Aorta (tissue), 5 donors: ENCODE data around the gene MPZ. TPM values are rescaled to one million over a fixed set of nuclear protein-coding genes. Genes with fewer than 3 reads are reported as not detected.

Source experiments
- ATAC-seq: fragments of 200-7000 bp; cut with Tn5 transposase; one replicate; pipeline ENCODE4 v1.9.1; 2022; ENCODE audit warnings: moderate library complexity; ENCODE audit not compliant: low FRiP score
- DNase-seq, 2 donors: peaks; one replicate each; pipeline ENCODE4 v3.0.0-alpha.2; 2020
- H3K27ac ChIP-seq, 2 donors: one replicate each; pipeline ENCODE4 v1.5.1; 2013; ENCODE audit warnings: low read length in 2 of 2, mild to moderate bottlenecking in 2 of 2, moderate library complexity in 2 of 2, control low read depth in 1 of 2, inconsistent platforms in 1 of 2, low read depth in 1 of 2
- H3K27me3 ChIP-seq, 2 donors: one replicate each; pipeline ENCODE4 v1.6.1; 2013; ENCODE audit warnings: control low read depth in 1 of 2, low read length in 1 of 2, mild to moderate bottlenecking in 1 of 2, moderate library complexity in 1 of 2; ENCODE audit not compliant: insufficient read depth in 2 of 2, control insufficient read depth in 1 of 2
- H3K36me3 ChIP-seq, 2 donors: one replicate each; pipeline ENCODE4 v1.6.1; 2013; ENCODE audit warnings: control low read depth in 1 of 2, low read length in 1 of 2, mild to moderate bottlenecking in 1 of 2; ENCODE audit not compliant: insufficient read depth in 2 of 2, control insufficient read depth in 1 of 2
- H3K4me1 ChIP-seq, 2 donors: one replicate each; pipeline ENCODE4 v1.6.1; 2013; ENCODE audit warnings: low read length in 2 of 2, control low read depth in 1 of 2, mild to moderate bottlenecking in 1 of 2, moderate library complexity in 1 of 2; ENCODE audit not compliant: insufficient read depth in 2 of 2, control insufficient read depth in 1 of 2
- H3K4me3 ChIP-seq, 2 donors: one replicate each; pipeline ENCODE4 v1.5.1; 2013; ENCODE audit warnings: low read length in 2 of 2, control low read depth in 1 of 2, mild to moderate bottlenecking in 1 of 2
- H3K9me3 ChIP-seq: one replicate; pipeline ENCODE4 v1.6.1; 2013; ENCODE audit warnings: mild to moderate bottlenecking, low read length; ENCODE audit not compliant: control insufficient read depth
- WGBS, 2 donors: extraction: QIAGEN DNeasy Blood & Tissue Kit; methylation state at CpG; one replicate each; pipeline ENCODE4 v1.1.7; 2013; 5-methylcytosine and 5-hydroxymethylcytosine counted together
- intact Hi-C, 2 donors: fragments of 100-400 bp; cut with DNase I; formaldehyde crosslinking; loops; one replicate each; pipeline versions ENCODE4 v1.14.2 to v1.15.0; 2022
- long read RNA-seq, 2 donors: library from polyadenylated mRNA; unstranded; transcript quantifications; one replicate each; pipeline ENCODE4 v2.0.0, GENCODE V29; 2020 to 2021
- polyA plus RNA-seq, 2 donors: library from polyadenylated mRNA; stranded (reverse); fragments of 200-250 nt; gene quantifications; one replicate each; pipeline ENCODE4 v1.2.3, GENCODE V29; 2013
- total RNA-seq, 2 donors: library from RNA; stranded (reverse); fragmentation: NEBNext Ultra II Directional; extraction: Animal tissue kit (Norgen Biotek cat#: 25700); gene quantifications; one replicate each; pipeline ENCODE4 v1.2.1, GENCODE V29; 2021
- donor health status: healthy with polysubstance abuse.
- donor health status: Bipolar disorder and iron deficiency.
- donor health status: DM: no; HTN: no; CAD: no.
- donor health status: DM: no; HTN: no; CAD: no.
- donor health status: DM: yes; HTN: yes; CAD: no.

Gene MPZ
- total RNA-seq = 10 to 100 TPM; 11.2 to 19.4 TPM
- 1 to 10 TPM in 1 of 2 donors, not detected in 1; 1.5 TPM for polyA plus RNA-seq
- long read RNA-seq, donor 1 = 0 reads
- long read RNA-seq, donor 2 = 0 reads

DNA sequence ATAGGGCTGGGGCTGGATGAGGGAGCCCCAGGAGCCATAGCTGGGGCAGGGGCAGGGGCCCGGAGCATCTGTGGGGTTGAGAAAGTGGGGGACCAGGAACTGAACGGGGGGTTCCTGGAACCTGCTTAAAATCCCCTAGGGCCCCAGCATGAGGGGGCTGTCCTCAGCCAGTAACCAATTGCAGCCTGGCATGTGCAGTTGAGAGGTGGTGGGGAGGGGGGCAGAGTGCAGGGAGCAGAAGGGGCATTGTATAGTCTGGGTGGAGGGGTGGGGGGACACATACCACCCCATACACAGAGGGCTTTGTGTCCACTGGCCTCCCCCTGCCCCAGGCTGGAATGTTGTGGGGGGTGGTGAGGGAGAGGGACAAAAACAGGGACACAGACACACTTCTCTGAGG lies at the start of gene MPZ:
Gene MPZ (minus strand): TSS at position 101 of the 400 bp plus-strand sequence. CDS start 63 bp downstream, at position 38.
- H3K36me3 ChIP-seq = no peaks in the 10 kb centered on the region
- H3K4me1 ChIP-seq = no peaks in the 10 kb centered on the region
- H3K4me3 ChIP-seq = no peak within 1 kb of the TSS
- no peaks in the 10 kb centered on the region for H3K27me3 ChIP-seq
- ATAC-seq (no peak), DNase-seq (no peak)
- no peak within 1 kb of the TSS for H3K27ac ChIP-seq
- WGBS, 2 donors = 39 to 46% methylated on average over 2 of the region's 2 CpGs
- intact Hi-C loops = loop anchor here (5.0 kb wide), 2 partner anchors 72 to 83 kb away; partner anchors contain the start of gene TOMM40L (in 1 of the 2)
- no peaks in the 10 kb centered on the region for H3K9me3 ChIP-seq

GRCh38 chr1:161359291-161359690 lies 49.5 kb upstream of the MPZ start:
- H3K27me3 ChIP-seq = no peaks in the 10 kb centered on the region
- intact Hi-C loops = no loop called here
- H3K4me3 ChIP-seq = no peak overlapping the region
- H3K9me3 ChIP-seq = no peaks in the 10 kb centered on the region
- no peaks in the 10 kb centered on the region for H3K4me1 ChIP-seq
- ATAC-seq (no peak), DNase-seq (no peak)
- peaks cover 0 to 3% of the 10 kb centered on the region in 2 donors for H3K36me3 ChIP-seq
- no peak overlapping the region for H3K27ac ChIP-seq

- Histone ChIP-seq H3K9me3 (no peaks in the 10 kb centered on the region), H3K27ac (no peak overlapping the region), H3K4me3 (no peak overlapping the region), H3K36me3 (peaks cover 0 to 2% of the 10 kb centered on the region in 2 donors), H3K27me3 (no peaks in the 10 kb centered on the region), H3K4me1 (no peaks in the 10 kb centered on the region)
- WGBS, 2 donors = 95 to 97% methylated on average over 8 of the region's 8 CpGs
- ATAC-seq (no peak), DNase-seq (no peak)
- intact Hi-C loops = no loop called here
Measured at GRCh38 chr1:161357073-161357472, 47.3 kb upstream of the MPZ start.

DNA sequence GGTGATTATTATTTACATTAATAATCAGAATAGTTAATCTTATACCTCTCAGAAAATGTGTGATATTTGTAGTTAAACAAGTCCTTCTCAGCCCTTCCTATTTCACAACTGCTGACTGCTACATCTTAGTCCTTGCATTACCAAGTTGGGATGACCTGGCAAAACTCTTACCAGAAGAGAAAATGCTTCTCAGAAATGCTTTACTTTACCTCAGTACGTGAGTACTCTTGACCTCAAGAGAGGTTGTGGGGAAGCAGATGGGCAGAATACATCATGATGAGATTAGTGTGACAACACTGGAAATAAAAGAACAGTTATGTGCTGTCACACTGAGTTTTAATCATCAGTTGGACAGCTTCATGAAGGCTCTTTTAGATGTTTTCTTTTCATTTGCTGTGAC lies 41.7 kb upstream of the MPZ start:
- H3K27ac ChIP-seq = no peak overlapping the region
- intact Hi-C loops = no loop called here
- no peak for ATAC-seq
- no peaks in the 10 kb centered on the region for H3K36me3 ChIP-seq
- no peaks in the 10 kb centered on the region for H3K27me3 ChIP-seq
- H3K9me3 ChIP-seq = no peaks in the 10 kb centered on the region
- DNase-seq = no peak
- no peaks in the 10 kb centered on the region for H3K4me1 ChIP-seq
- H3K4me3 ChIP-seq = no peak overlapping the region
- 67 to 68% methylated on average over 1 of the region's 1 CpG for WGBS, 2 donors

DNA sequence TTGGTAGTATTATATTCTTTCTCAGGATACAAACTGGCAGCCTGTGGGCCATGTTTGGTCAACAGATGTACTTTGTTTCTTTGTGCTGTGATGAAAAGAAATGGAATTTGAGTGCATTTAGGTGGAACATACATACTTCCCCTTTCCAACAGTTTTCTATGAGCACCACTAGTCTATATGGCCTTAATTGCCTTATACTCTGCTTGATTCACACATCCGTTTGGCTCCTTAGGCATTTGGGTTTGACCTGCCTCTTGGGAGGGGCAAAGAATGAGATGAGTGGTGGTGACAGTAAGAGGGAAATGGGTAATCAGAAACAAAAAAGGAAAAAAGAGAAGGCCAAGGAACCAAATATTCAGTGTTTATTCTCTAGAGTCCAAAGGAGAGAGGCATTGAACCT lies 40.9 kb upstream of the MPZ start:
- H3K4me1 ChIP-seq = no peaks in the 10 kb centered on the region
- no peaks in the 10 kb centered on the region for H3K27me3 ChIP-seq
- intact Hi-C loops = no loop called here
- H3K27ac ChIP-seq = no peak overlapping the region
- no peaks in the 10 kb centered on the region for H3K9me3 ChIP-seq
- H3K4me3 ChIP-seq = no peak overlapping the region
- DNase-seq = no peak
- WGBS, 2 donors = 86% methylated on average over 1 of the region's 1 CpG
- no peaks in the 10 kb centered on the region for H3K36me3 ChIP-seq
- no peak for ATAC-seq

- H3K4me3 ChIP-seq = no peak overlapping the region
- H3K36me3 ChIP-seq = peaks cover 0 to 3% of the 10 kb centered on the region in 2 donors
- 94% methylated on average over 5 of the region's 5 CpGs for WGBS, 2 donors
- intact Hi-C loops = no loop called here
- no peaks in the 10 kb centered on the region for H3K27me3 ChIP-seq
- H3K9me3 ChIP-seq = no peaks in the 10 kb centered on the region
- H3K27ac ChIP-seq = no peak overlapping the region
- DNase-seq (no peak), ATAC-seq (no peak)
- H3K4me1 ChIP-seq = no peaks in the 10 kb centered on the region
Measured at GRCh38 chr1:161342821-161343220, 33.1 kb upstream of the MPZ start.

DNA sequence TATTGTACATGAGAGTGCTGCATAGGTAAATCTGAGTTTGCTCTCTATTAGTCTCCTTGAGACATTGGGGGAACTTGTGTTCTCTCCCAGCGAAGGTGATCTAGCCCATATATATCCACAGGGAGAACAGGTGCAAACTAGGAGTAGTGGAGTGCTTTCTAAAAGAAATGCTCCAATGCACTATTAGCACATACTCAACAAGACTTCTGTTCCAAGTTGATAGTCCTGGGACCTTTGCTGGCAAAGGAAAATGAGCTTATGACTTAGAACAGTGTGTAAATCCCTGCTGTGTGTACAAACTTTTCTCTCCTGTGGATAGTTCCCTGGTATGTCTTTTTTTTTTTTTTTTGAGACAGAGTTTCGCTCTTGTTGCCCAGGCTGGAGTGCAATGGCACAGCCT lies 32.4 kb upstream of the MPZ start:
- Histone ChIP-seq H3K27me3 (no peaks in the 10 kb centered on the region), H3K4me1 (no peaks in the 10 kb centered on the region), H3K27ac (no peak overlapping the region), H3K9me3 (no peaks in the 10 kb centered on the region), H3K4me3 (no peak overlapping the region), H3K36me3 (peaks cover 2 to 3% of the 10 kb centered on the region in 2 donors)
- ATAC-seq = no peak
- no peak for DNase-seq
- WGBS, 2 donors = 98 to 99% methylated on average over 2 of the region's 2 CpGs
- intact Hi-C loops = no loop called here

GRCh38 chr1:161335796-161336195 lies 26.0 kb upstream of the MPZ start:
- peaks cover 0 to 10% of the 10 kb centered on the region in 2 donors for H3K36me3 ChIP-seq

GRCh38 chr1:161333166-161333565 lies 23.4 kb upstream of the MPZ start:
- H3K4me1 ChIP-seq = no peaks in the 10 kb centered on the region
- 94 to 96% methylated on average over 9 of the region's 9 CpGs for WGBS, 2 donors
- no peak for DNase-seq
- no peak overlapping the region for H3K4me3 ChIP-seq
- no peaks in the 10 kb centered on the region for H3K27me3 ChIP-seq
- H3K36me3 ChIP-seq = peaks cover 0 to 10% of the 10 kb centered on the region in 2 donors
- intact Hi-C loops = no loop called here
- ATAC-seq = no peak
- no peak overlapping the region for H3K27ac ChIP-seq
- H3K9me3 ChIP-seq = no peaks in the 10 kb centered on the region

More at GRCh38 chr1:161335796-161336195, 26.0 kb upstream of the MPZ start:
- no peaks in the 10 kb centered on the region for H3K4me1 ChIP-seq
- ATAC-seq = no peak
- no peaks in the 10 kb centered on the region for H3K27me3 ChIP-seq
- intact Hi-C loops = no loop called here
- 68 to 69% methylated on average over 3 of the region's 3 CpGs for WGBS, 2 donors
- H3K9me3 ChIP-seq = no peaks in the 10 kb centered on the region
- H3K4me3 ChIP-seq = no peak overlapping the region
- H3K27ac ChIP-seq = no peak overlapping the region
- DNase-seq = no peak
